Endodermal cell (in vitro differentiated cells): ENCODE results near the gene STK16. TPM values are rescaled to one million over a fixed set of nuclear protein-coding genes. Genes with fewer than 3 reads are reported as not detected.

Source experiments
- DNase-seq: peaks from one replicate; pipeline ENCODE4 v3.0.0-alpha.2; 2017
- H3K27ac ChIP-seq: 2 replicates; pipeline ENCODE4 v1.5.1; 2013; ENCODE audit warnings: mild to moderate bottlenecking, low read depth, low read length, moderate library complexity
- H3K27me3 ChIP-seq: 2 replicates; pipeline ENCODE4 v1.6.1; 2013; ENCODE audit warnings: mild to moderate bottlenecking, low read length, moderate library complexity; ENCODE audit not compliant: insufficient read depth, control insufficient read depth, poor library complexity, severe bottlenecking
- H3K36me3 ChIP-seq: 2 replicates; pipeline ENCODE4 v1.7.0; 2013; ENCODE audit warnings: mild to moderate bottlenecking, low read length, moderate library complexity; ENCODE audit not compliant: control insufficient read depth, insufficient read depth
- H3K4me1 ChIP-seq: one replicate; pipeline ENCODE4 v1.7.0; 2013; ENCODE audit warnings: low read length; ENCODE audit not compliant: control insufficient read depth, insufficient read depth
- H3K4me3 ChIP-seq: 2 replicates; pipeline ENCODE4 v1.5.1; 2013; ENCODE audit warnings: mild to moderate bottlenecking, low read length, moderate library complexity
- H3K9ac ChIP-seq: 2 replicates; pipeline ENCODE4 v1.6.1; 2013; ENCODE audit warnings: mild to moderate bottlenecking, low read length, moderate library complexity; ENCODE audit not compliant: poor library complexity, severe bottlenecking; ENCODE audit errors: extremely low read depth
- H3K9me3 ChIP-seq: 2 replicates; pipeline ENCODE4 v1.6.1; 2013; ENCODE audit warnings: mild to moderate bottlenecking, low read length, moderate library complexity; ENCODE audit not compliant: control insufficient read depth
- H3K27ac Mint-ChIP-seq: 2 replicates; pipeline ENCODE4 v1.8.0; 2020; ENCODE audit warnings: mixed read lengths
- H3K27me3 Mint-ChIP-seq: 2 replicates; pipeline ENCODE4 v1.8.0; 2021; ENCODE audit warnings: mild to moderate bottlenecking, mixed read lengths; ENCODE audit not compliant: insufficient read depth
- H3K36me3 Mint-ChIP-seq: 2 replicates; pipeline ENCODE4 v1.8.0; 2020; ENCODE audit warnings: low read depth, mixed read lengths
- H3K4me1 Mint-ChIP-seq: 2 replicates; pipeline ENCODE4 v1.8.0; 2020; ENCODE audit warnings: mixed read lengths
- H3K4me3 Mint-ChIP-seq: 2 replicates; pipeline ENCODE4 v1.8.0; 2020; ENCODE audit warnings: mild to moderate bottlenecking, moderate library complexity, mixed read lengths
- H3K9me3 Mint-ChIP-seq: 2 replicates; pipeline ENCODE4 v1.8.0; 2020; ENCODE audit warnings: mild to moderate bottlenecking, mixed read lengths
- WGBS, 2 experiments: methylation state at CpG; one replicate each; pipeline versions ENCODE4 v1.1.5 to v1.1.7; 2013; ENCODE audit warnings: missing lambda C conversion rate in 2 of 2, mixed read lengths in 1 of 2; ENCODE audit not compliant: insufficient coverage in 1 of 2, insufficient read length in 1 of 2; 5-methylcytosine and 5-hydroxymethylcytosine counted together
- total RNA-seq, 2 donors: library from RNA; stranded (reverse); fragmentation: NEBNext Ultra II Directional in 1 of 2; extraction: Animal tissue kit (Norgen Biotek cat#: 25700) in 1 of 2; gene quantifications; 2 replicates in 1 of 2; 3 replicates in 1 of 2; pipeline ENCODE4 v1.2.1, GENCODE V29; 2021
- TF ChIP-seq, protein P1 (sequence below): fragments of 200-600 bp; sonication (generic); conservative IDR thresholded peaks from 2 replicates; pipeline ENCODE4 v1.5.0; 2021; ENCODE audit warnings: antibody characterized with exemption, mild to moderate bottlenecking

The STK16 gene
- total RNA-seq, 2 donors from 2014 or later: 27.3 to 37.7 TPM

GRCh38 chr2:219204425-219205164, 40.7 kb upstream of the STK16 start:
- H3K36me3 Mint-ChIP-seq: peaks cover 13% of the 10 kb centered on the region

GRCh38 chr2:219205165-219205538, 40.1 kb upstream of the STK16 start:
- TF ChIP-seq, protein P1, sequence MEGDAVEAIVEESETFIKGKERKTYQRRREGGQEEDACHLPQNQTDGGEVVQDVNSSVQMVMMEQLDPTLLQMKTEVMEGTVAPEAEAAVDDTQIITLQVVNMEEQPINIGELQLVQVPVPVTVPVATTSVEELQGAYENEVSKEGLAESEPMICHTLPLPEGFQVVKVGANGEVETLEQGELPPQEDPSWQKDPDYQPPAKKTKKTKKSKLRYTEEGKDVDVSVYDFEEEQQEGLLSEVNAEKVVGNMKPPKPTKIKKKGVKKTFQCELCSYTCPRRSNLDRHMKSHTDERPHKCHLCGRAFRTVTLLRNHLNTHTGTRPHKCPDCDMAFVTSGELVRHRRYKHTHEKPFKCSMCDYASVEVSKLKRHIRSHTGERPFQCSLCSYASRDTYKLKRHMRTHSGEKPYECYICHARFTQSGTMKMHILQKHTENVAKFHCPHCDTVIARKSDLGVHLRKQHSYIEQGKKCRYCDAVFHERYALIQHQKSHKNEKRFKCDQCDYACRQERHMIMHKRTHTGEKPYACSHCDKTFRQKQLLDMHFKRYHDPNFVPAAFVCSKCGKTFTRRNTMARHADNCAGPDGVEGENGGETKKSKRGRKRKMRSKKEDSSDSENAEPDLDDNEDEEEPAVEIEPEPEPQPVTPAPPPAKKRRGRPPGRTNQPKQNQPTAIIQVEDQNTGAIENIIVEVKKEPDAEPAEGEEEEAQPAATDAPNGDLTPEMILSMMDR: no peak
- H3K4me3 Mint-ChIP-seq: no peak overlapping the region
- peaks cover 6% of the 10 kb centered on the region for H3K4me1 Mint-ChIP-seq
- no peak overlapping the region for H3K27ac Mint-ChIP-seq
- Histone ChIP-seq H3K36me3 (peaks cover 19% of the 10 kb centered on the region), H3K9me3 (no peaks in the 10 kb centered on the region), H3K27me3 (no peaks in the 10 kb centered on the region), H3K4me3 (no peak overlapping the region), H3K4me1 (no peaks in the 10 kb centered on the region), H3K27ac (no peak overlapping the region), H3K9ac (no peak overlapping the region)
- H3K9me3 Mint-ChIP-seq: peaks cover 13% of the 10 kb centered on the region
- WGBS, 2 experiments: 94 to 100% methylated on average over 3 to 5 of the region's 5 CpGs
- H3K27me3 Mint-ChIP-seq: peaks cover 9% of the 10 kb centered on the region
- peaks cover 14% of the 10 kb centered on the region for H3K36me3 Mint-ChIP-seq
- DNase-seq: no peak

More at GRCh38 chr2:219204425-219205164, 40.7 kb upstream of the STK16 start:
- Histone ChIP-seq H3K9ac (no peak overlapping the region), H3K9me3 (no peaks in the 10 kb centered on the region), H3K36me3 (peaks cover 19% of the 10 kb centered on the region), H3K4me3 (no peak overlapping the region), H3K27me3 (no peaks in the 10 kb centered on the region), H3K4me1 (no peaks in the 10 kb centered on the region), H3K27ac (no peak overlapping the region)
- Mint-ChIP-seq H3K4me3 (no peak overlapping the region), H3K27ac (no peak overlapping the region), H3K4me1 (peaks cover 6% of the 10 kb centered on the region), H3K27me3 (peaks cover 9% of the 10 kb centered on the region), H3K9me3 (peaks cover 13% of the 10 kb centered on the region)
- WGBS, 2 experiments: 87 to 92% methylated on average over 5 to 7 of the region's 7 CpGs
- TF ChIP-seq, protein P1: no peak
- DNase-seq: no peak

GRCh38 chr2:219205981-219206327, 39.3 kb upstream of the STK16 start:
- no peaks in the 10 kb centered on the region for H3K4me1 ChIP-seq
- no peak for DNase-seq
- peak overlapping the region; percentile 60 for H3K9ac ChIP-seq
- Mint-ChIP-seq H3K9me3 (peaks cover 7% of the 10 kb centered on the region), H3K27ac (peak overlapping the region; percentile 95), H3K27me3 (peaks cover 9% of the 10 kb centered on the region), H3K4me1 (peaks cover 6% of the 10 kb centered on the region), H3K4me3 (peak overlapping the region; percentile 68), H3K36me3 (peaks cover 20% of the 10 kb centered on the region)
- TF ChIP-seq, protein P1: no peak
- no peaks in the 10 kb centered on the region for H3K27me3 ChIP-seq
- no peaks in the 10 kb centered on the region for H3K9me3 ChIP-seq
- peaks cover 23% of the 10 kb centered on the region for H3K36me3 ChIP-seq
- peak overlapping the region; percentile 90 for H3K4me3 ChIP-seq
- H3K27ac ChIP-seq: peak overlapping the region; percentile 83
- WGBS, 2 experiments: 35 to 40% methylated on average over 6 to 7 of the region's 7 CpGs
